Fibroblast of skin of left biceps (primary cell): ENCODE data around the gene INHA.

Experiments
- DNase-seq, 2 experiments: peaks; one replicate each; pipeline ENCODE4 v3.0.0-alpha.2; 2013; ENCODE audit warnings: low read depth in 2 of 2

INHA gene

DNA sequence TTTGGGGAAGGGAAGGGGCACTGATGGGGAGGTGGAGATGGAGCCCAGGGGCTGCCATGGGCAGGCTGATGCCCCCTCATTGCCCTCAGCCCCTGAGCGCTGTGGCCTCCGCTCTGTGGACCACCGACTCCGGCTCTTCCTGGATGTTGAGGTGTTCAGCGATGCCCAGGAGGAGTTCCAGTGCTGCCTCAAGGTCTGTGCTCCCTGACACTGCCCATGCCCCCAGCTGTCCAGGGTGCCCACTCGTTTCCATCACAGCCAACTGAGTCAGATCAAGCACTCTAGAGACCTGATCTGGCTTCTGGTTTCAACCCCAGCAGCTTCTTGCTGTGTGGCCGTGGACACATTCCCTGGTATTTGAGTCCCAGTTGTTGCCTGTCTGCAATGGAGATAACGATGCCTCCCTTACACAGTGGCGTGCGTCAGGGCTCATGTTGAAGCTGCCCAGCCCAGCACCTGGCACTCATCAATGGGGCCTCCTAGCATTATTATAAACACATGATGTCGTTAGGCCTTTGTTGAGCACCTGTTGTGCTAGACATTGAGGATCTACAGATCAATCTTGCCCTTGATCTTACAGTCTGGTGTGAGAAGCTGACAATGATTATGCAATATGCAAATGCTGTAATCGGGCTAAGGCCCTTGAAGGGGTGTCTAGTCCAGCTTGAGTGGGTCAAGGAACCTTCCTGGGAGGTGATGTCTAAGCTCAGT, 39.9 kb downstream of the INHA start:
- no peak for DNase-seq

DNA sequence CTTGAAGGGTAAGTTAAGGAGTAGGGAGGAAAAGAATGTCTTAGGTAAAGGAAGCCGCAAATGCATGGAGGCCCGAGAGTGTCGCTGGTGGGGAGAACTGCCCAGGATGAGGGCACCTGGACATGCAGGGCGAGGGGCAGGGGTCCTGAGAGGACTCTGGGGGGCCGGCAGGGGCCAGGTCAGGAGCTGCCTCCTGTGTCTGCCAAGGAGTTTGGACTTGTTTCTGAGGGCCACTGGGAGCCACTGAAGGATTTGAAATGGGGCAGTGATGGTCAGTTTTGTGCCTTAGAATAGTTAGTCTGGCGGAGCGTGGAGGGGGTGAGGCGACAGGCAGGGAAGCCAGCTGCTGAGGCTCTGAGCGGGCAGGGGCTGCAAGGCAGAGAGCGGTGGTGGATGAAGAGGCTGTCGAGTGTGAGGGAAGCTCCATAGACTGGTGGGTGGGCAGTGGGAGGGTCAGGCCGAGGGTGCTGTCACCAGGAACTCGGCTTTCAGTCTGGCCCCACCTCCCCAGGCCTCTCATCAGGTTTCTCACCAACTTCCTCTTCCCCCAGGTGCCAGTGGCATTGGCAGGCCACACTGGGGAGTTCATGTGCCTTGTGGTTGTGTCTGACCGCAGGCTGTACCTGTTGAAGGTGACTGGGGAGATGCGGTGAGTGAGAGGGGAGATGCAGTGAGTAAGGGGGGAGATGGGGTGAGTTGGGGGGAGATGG, 40.6 kb downstream of the INHA start:
- DNase-seq: no peak

DNA sequence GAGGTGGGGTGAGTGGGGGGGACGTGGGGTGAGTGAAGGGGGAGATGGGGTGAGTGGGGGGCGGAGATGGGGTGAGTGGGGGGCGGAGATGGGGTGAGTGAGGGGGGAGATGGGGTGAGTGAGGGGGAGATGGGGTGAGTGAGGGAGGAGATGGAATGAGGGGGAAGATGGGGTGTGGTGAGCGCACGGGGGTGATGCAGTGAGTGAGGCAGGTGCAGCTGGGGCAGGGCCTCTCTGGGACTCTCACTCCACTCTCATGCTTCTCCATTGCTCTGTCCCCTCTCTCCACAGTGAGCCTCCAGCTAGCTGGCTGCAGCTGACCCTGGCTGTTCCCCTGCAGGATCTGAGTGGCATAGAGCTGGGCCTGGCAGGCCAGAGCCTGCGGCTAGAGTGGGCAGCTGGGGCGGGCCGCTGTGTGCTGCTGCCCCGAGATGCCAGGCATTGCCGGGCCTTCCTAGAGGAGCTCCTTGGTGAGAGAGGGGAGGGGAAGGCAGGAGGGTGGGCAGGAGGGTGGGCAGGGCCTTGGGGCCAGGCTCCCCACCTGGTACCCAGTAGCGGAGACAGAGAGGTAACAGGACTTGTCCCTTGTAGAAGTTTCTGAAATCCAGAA, 41.5 kb downstream of the INHA start:
- DNase-seq: no peak

DNA sequence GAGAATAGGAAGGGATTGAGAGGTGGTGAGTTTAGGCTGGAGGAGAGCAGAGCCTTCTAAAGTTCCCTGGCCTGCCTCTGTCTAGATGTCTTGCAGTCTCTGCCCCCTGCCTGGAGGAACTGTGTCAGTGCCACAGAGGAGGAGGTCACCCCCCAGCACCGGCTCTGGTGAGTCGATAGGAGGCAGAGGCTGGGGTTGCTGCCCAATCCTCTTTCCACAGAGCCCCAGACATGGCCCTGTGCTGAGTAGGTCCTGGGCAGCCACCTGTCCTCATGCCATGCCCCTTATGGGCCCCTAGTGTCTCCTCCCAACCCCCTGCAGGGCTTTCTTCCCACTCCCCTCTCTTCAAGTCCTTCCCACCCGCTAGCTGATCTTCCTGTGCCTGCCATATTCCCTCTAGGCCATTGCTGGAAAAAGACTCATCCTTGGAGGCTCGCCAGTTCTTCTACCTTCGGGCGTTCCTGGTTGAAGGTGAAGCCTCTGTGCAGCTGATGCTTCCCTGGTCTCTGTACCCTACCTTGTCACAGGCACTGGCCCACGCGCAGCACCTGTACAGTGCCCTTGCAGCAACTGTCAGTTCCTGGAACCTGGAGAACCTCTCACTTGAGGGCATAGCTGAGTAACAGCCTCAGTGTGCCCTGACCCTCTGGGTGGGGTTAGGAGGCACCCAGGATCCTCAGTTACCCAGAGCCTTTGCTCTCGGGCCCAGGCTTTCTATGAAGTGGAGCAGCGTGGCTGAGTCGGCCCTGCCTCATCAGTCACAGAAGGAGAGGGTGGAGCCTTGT, 42.2 kb downstream of the INHA start:
- DNase-seq: no peak

DNA sequence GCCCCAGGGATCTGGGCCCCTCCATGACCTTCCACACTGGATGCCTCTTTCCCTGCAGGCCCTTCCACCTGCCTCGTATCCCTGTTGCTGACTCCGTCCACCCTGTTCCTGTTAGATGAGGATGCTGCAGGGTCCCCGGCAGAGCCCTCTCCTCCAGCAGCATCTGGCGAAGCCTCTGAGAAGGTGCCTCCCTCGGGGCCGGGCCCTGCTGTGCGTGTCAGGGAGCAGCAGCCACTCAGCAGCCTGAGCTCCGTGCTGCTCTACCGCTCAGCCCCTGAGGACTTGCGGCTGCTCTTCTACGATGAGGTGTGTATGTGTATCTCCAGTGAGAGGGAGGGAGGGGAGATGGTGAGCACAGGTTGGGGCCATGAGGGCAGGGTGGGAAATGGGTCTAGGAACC, 42.9 kb downstream of the INHA start:
- no peak for DNase-seq

DNA sequence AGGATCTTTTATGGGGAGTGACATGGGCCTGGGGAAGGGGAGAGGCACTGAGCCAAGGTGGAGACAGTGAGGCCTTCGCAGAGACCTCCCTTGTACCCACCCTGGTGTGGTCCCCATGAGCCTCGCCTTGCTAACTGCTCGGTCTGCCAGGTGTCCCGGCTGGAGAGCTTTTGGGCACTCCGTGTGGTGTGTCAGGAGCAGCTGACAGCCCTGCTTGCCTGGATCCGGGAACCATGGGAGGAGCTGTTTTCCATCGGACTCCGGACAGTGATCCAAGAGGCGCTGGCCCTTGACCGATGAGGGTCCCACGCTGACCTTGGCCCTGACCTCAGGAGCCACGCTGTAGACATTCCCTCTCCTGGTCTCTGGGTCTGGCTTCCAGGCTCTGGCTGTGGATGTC, 43.8 kb downstream of the INHA start:
- DNase-seq: no peak

DNA sequence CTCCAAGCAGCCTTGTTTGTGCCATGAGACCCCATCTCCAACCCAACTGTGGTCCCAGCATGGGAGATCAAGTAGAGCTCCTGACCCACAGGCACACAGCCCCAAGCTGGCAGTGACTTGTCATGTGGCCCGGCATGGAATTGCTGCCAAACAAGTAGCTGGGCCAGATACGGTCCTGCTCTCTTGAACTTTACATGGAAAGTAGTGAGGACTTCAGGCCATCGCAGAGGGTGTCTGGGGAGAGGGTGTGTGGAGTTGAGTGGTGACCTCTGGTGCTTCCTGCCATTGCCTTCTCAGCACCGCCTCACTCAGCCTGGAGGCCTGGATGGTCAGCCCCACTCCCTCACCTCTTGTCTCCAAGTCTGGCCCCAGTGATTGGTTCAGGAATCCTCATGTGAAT, 44.4 kb downstream of the INHA start:
- DNase-seq: no peak

DNA sequence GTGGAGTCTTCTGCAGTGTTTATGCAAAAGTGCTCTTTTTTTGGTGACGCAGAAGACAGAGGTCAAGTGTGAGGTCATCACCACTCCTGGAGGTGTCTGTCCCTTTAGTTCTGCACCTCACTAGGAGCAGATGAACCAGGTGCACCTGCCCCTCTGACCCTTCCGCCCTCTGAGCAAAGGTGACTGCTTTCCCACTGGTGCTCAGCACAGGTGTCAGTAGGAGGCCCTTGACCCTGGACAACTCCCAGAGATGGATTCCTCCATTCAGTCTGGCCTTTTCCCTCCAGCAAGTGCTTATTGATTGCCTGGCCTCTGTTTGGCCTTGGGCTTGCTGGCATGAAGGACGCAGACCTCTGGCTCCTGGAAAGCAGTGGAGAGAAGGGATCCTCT, 46.6 kb downstream of the INHA start:
- no peak for DNase-seq

DNA sequence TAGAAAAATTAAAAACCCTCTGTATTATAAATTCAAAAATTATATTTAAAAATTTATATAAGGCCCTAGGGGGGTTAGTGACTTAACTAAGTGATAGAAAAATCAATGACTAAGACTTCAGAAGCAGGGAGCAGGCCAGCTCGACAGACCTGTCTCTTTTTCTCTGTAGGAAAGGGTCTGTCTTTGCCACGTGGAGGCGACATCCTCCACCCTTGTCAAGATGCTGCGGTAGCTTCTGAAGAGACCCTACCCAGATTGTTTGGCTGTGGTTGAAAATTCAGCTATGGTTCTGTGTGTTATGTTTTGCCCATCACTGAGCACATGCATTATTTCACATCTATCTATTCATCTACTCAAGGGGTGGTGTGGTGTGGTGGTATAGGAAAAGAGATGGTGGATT, 47.1 kb downstream of the INHA start:
- no peak for DNase-seq

DNA sequence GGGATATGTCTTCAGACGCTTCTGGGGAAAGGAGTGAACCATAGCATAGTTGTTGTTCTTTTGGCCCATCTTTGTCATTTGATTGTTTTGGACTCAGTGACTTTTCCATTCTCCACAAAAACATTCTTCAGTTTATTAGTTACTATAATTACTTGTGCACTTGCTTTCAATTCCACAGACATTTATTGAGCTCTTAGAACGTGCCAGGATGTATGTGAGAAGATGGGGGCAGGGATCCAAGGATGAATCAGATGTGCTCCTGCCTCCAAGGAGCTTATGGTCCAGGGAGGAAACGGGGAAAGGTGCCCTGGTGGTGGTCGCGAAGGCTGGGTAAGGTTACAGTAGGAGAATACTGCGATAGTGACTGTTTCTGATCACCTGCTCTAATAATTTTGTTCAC, 48.4 kb downstream of the INHA start:
- no peak for DNase-seq

DNA sequence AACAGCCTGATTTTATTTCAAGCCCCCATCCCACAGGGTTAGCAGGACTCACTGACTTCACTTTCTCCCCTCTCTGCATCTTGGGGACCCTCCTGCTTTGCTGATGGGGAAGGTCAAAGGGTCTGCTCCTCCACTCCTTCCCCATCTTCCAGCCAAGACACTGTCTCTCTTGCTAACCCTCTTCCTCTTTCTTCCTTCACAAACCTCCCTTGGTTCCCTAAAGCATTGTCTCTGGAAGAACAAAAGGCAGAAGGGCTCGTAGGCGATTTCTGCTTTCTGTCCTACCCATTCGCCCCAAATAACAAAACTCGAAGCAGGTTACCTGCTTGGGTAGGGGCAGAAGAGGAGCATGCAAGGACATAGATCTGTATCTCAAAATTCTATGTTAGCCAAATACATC, 49.8 kb downstream of the INHA start:
- DNase-seq: no peak

DNA sequence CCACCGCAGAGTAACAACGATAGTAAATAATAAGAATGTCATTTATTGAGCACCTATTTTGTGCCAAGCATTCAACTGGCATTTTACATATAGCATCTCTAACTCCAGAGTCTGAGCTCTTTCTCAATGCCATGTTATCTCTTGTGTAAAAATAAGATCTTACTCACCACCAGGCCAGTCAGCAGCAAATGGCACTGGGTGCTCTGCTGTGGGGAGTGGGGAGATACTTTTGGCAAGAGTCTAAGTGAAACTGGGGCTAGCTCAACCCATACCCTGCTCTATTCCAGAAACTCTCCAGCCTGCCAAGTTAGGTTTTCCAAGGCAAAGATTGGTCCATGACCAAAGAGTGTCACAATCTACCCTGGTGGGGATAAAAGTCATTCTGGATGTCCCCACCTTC, 50.4 kb downstream of the INHA start:
- DNase-seq: no peak

DNA sequence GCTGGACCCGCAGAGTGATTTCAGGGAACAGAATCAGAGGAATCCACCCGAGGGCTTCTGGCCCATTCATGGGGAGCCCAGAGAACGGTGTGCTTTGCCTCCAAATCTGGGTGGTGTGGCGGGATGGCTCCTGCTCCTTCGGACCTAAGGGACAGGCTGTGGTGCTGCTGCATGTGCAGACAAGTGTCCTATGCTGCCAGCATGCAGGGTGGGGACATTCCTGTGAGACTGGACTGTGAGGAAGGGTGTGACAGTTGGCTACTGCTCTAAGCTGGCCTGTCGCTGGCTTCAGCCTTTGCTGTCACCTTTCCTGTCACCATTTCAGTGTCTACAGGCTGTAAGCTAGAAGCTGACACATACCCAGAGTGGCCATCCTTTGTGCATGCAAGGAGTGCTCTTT, 52.5 kb downstream of the INHA start:
- DNase-seq: no peak

DNA sequence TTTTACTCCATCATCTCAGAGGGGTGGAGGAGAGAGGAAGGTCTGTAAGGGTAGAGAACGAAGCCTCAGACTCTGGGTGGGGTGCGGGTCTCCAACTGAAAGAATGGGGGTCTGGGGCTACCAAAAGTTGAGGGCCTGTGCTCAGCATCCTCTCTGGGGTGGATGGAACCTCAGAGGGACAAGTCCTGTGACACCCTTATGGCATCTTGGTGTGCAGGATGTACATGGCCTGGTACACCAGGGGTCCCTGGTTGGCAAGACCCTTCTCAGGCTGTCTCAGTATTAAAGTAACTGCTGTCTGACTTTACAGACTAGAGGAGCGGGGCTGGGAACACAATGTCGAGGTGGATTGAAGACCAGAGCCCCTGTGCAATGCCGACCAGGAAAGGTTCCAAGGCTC, 53.1 kb downstream of the INHA start:
- DNase-seq: no peak
